ENCODE data around the gene MERTK. TPM values are rescaled to one million over a fixed set of nuclear protein-coding genes. Genes with fewer than 3 reads are reported as not detected.

Gene MERTK
- total RNA-seq, 4 donors from 2014 or later: 10.6 to 36.6 (median 24.6) TPM

DNA sequence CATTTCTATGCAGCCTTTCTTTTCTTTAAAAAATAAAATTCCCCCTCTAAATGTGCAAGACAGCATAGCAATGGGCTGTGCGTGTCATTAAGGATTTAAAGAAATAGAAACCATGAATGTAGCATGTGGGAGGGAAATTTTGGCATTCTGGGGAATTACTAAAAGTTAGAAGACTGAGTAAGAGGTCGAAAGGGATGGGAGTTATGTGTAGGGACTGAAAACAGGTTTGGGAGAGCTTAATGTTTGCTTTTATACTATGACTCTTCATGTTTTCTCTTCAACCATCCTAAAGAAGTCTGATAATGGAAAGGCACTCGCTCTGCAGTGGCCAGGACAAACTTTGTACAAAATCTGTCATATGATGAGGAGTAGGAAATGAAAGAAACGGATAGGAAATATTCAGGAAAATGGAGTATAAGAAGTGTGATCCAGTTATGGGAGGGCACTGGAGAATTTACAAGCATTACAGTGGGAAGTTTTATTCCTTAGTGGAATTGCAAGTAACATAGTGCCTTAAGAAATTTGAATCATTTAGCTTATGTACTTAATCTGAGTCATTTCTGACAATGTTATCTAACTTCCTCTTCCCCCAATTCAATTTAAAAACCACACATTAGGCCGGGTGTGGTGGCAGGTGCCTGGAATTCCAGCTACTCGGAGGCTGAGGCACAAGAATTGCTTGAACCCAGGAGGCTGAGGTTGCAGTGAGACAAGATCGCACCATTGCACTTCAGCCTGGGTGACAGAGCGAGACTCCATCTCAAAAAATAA lies 177.3 kb downstream of the MERTK start:
- H3K4me3 ChIP-seq: no peak overlapping the region
- intact Hi-C loops (cut with DNase I; ENCODE audit: low total_unique reads): no loop called here
- H3K27ac ChIP-seq: no peak overlapping the region
- no peaks in the 10 kb centered on the region for H3K9me3 ChIP-seq
- no peaks in the 10 kb centered on the region for H3K27me3 ChIP-seq
- no peak for TF ChIP-seq CTCF (IDR thresholded peaks at IDR 0.05)
- no peak for TF ChIP-seq POLR2A (IDR thresholded peaks at IDR 0.05)
- no peaks in the 10 kb centered on the region for H3K4me1 ChIP-seq
- DNase-seq: no peak
- no peaks in the 10 kb centered on the region for H3K36me3 ChIP-seq

- no peaks in the 10 kb centered on the region for H3K9me3 ChIP-seq
- no peak overlapping the region for H3K4me3 ChIP-seq
- H3K36me3 ChIP-seq: no peaks in the 10 kb centered on the region
- H3K27ac ChIP-seq: no peak overlapping the region
- DNase-seq: no peak
- TF ChIP-seq POLR2A (IDR thresholded peaks at IDR 0.05): no peak
- H3K27me3 ChIP-seq: no peaks in the 10 kb centered on the region
- H3K4me1 ChIP-seq: no peaks in the 10 kb centered on the region
- intact Hi-C loops (cut with DNase I; ENCODE audit: low total_unique reads): no loop called here
Observed at GRCh38 chr2:112077814-112078213, 179.4 kb downstream of the MERTK start.

Small RNA genes within 50 kb of the gene (small RNA-seq; reads per million reads assigned to genes)
- gene RN7SL297P: not detected

Other genes with a start within 250 kb of the MERTK start
- 10 to 100 TPM in 3 of 4 donors, 1 to 10 TPM in 1; 6.8 to 70.4 (median 30.5) TPM for gene ANAPC1, start 14.4 kb upstream of the MERTK start, total RNA-seq
- 10 to 100 TPM in 3 of 4 donors, 1 to 10 TPM in 1; 6.7 to 51.6 (median 27.0) TPM for gene TMEM87B, start 156.7 kb downstream of the MERTK start, total RNA-seq
- gene FBLN7, start 239.8 kb downstream of the MERTK start, total RNA-seq: 10 to 100 TPM in 1 of 4 donors, 1 to 10 TPM in 3; 4.4 to 11.8 (median 7.9) TPM